ENCODE measurements around the gene C22orf31.

DNA sequence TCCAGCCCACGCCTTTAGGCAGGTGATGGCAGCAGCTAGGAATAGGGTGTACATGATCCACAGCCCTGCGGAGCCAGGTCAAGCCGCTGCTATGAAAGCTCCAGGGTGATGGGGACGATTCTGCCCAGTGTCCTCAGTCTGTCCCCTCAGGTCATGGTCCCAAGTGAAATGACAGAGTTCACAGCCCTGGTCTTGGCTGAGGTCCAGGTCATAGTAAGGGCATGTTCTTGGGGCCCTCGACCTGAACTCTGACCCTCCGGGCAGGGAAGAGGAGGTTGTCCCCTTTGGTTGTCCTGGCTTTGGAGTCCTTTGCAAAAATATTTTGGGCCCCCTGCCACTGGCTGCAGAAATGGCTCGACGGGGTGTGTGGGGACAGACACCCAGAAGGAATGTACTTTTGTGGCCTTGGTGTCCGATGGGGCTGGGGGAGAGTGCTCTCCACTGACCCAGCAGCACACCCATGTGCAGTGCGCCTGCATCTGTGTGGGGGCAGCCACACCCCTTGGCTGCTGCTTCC lies 7.3 kb downstream of the C22orf31 start:
- TF ChIP-seq CTCF (IDR thresholded peaks at IDR 0.05) (no peak), ZFX (IDR thresholded peaks at IDR 0.05; ENCODE audit: borderline replicate concordance) (no peak)
